C4-2B (cell line): ENCODE results near the gene PARP11.

ENCODE experiments used
- ZFX ChIP-seq: fragments of 450-650 bp; IDR thresholded peaks from 2 replicates; pipeline ENCODE4 v1.6.1; 2017
- TF ChIP-seq, protein P1 (sequence below): fragments of 450-650 bp; conservative IDR thresholded peaks from 2 replicates; pipeline ENCODE4 v1.5.1; 2017; ENCODE audit warnings: mild to moderate bottlenecking

DNA sequence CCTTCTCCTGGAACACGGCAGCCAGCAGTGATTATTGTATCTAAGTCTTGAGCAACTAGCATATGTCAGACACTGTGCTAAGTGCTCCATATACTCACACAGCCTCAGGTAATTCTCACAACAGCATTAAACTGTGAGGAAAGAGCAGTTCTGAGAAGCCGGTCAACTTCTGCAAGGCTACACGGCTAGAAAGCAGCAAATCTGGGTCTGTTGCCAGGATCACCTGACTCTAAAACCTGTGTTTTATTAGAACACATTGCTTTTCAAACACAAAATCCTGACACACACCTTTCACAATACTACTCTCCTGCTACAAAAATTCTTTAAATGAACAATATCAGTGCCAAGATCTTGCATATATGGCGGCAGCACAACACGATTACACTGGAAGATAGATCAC lies 70.5 kb downstream of the PARP11 start:
- TF ChIP-seq, protein P1, sequence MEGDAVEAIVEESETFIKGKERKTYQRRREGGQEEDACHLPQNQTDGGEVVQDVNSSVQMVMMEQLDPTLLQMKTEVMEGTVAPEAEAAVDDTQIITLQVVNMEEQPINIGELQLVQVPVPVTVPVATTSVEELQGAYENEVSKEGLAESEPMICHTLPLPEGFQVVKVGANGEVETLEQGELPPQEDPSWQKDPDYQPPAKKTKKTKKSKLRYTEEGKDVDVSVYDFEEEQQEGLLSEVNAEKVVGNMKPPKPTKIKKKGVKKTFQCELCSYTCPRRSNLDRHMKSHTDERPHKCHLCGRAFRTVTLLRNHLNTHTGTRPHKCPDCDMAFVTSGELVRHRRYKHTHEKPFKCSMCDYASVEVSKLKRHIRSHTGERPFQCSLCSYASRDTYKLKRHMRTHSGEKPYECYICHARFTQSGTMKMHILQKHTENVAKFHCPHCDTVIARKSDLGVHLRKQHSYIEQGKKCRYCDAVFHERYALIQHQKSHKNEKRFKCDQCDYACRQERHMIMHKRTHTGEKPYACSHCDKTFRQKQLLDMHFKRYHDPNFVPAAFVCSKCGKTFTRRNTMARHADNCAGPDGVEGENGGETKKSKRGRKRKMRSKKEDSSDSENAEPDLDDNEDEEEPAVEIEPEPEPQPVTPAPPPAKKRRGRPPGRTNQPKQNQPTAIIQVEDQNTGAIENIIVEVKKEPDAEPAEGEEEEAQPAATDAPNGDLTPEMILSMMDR, result no peak
- TF ChIP-seq ZFX, result no peak
